Fibroblast of lung (primary cell): ENCODE data around the gene SRRM2. TPM values are rescaled to one million over a fixed set of nuclear protein-coding genes. Genes with fewer than 3 reads are reported as not detected.

ENCODE experiments used
- DNase-seq, 2 donors: peaks; one replicate each; pipeline versions ENCODE4 v3.0.0 to v3.0.0-alpha.2; 2010; ENCODE audit warnings: low read depth in 2 of 2
- H2AFZ ChIP-seq: 2 replicates; pipeline ENCODE4 v1.5.1; 2012; ENCODE audit warnings: low read length, control low read depth, inconsistent platforms
- H3K27ac ChIP-seq: 2 replicates; pipeline ENCODE4 v1.5.1; 2011; ENCODE audit warnings: low read length, control low read depth; ENCODE audit not compliant: insufficient read depth
- H3K27me3 ChIP-seq: 2 replicates; pipeline ENCODE4 v1.5.1; 2011; ENCODE audit warnings: mild to moderate bottlenecking, low read length; ENCODE audit not compliant: control insufficient read depth, insufficient read depth
- H3K36me3 ChIP-seq: 2 replicates; pipeline ENCODE4 v1.5.1; 2011; ENCODE audit warnings: low read length; ENCODE audit not compliant: control insufficient read depth, insufficient read depth
- H3K4me1 ChIP-seq: 2 replicates; pipeline ENCODE4 v1.5.1; 2011; ENCODE audit warnings: low read length; ENCODE audit not compliant: control insufficient read depth, insufficient read depth; ENCODE audit errors: extremely low read depth
- H3K4me2 ChIP-seq: 2 replicates; pipeline ENCODE4 v1.5.1; 2011; ENCODE audit warnings: low read length, control low read depth; ENCODE audit not compliant: insufficient read depth; ENCODE audit errors: extremely low read depth
- H3K4me3 ChIP-seq, 4 experiments: fragments of 200-600 bp in 1 of 4; sonication (generic) in 1 of 4; replicated peaks in 1 of 4; 2 replicates each; pipeline ENCODE4 v1.5.1; 2011 to 2016; ENCODE audit warnings: low read length in 4 of 4, low read depth in 3 of 4, mild to moderate bottlenecking in 3 of 4, control low read depth in 2 of 4, inconsistent platforms in 1 of 4, mixed read lengths in 1 of 4; ENCODE audit not compliant: insufficient read depth in 1 of 4; ENCODE audit errors: control extremely low read depth in 1 of 4
- H3K79me2 ChIP-seq: 2 replicates; pipeline ENCODE4 v1.5.1; 2012; ENCODE audit warnings: mild to moderate bottlenecking, low read length, inconsistent platforms; ENCODE audit not compliant: control insufficient read depth, insufficient read depth
- H3K9ac ChIP-seq: 2 replicates; pipeline ENCODE4 v1.5.1; 2011; ENCODE audit warnings: mild to moderate bottlenecking, low read length, control low read depth; ENCODE audit not compliant: insufficient read depth
- H3K9me3 ChIP-seq: 2 replicates; pipeline ENCODE4 v1.5.1; 2012; ENCODE audit warnings: low read depth, low read length; ENCODE audit not compliant: control insufficient read depth, insufficient read depth
- H4K20me1 ChIP-seq: 2 replicates; pipeline ENCODE4 v1.5.1; 2011; ENCODE audit warnings: low read length; ENCODE audit not compliant: control insufficient read depth, insufficient read depth; ENCODE audit errors: extremely low read depth
- CTCF ChIP-seq, 2 donors: IDR thresholded peaks in 1 of 2; conservative IDR thresholded peaks in 1 of 2; 1 replicate in 1 of 2; 2 replicates in 1 of 2; pipeline ENCODE4 v1.5.1; 2011 to 2012; ENCODE audit warnings: low read length in 2 of 2, control low read depth in 1 of 2, inconsistent platforms in 1 of 2, low read depth in 1 of 2, mild to moderate bottlenecking in 1 of 2
- EZH2 ChIP-seq: IDR thresholded peaks from 2 replicates; pipeline ENCODE4 v1.5.1; 2012; ENCODE audit warnings: low read length, control low read depth, mild to moderate bottlenecking; ENCODE audit errors: missing control alignments
- polyA plus RNA-seq, 2 donors: library from polyadenylated mRNA; depleted of rRNA in 1 of 2; stranded (reverse) in 1 of 2; unstranded in 1 of 2; fragments of >200 nt; gene quantifications; 2 replicates each; pipeline ENCODE4 v1.2.1, GENCODE V29; 2011 to 2012; ENCODE audit warnings: missing spikeins in 1 of 2
- total RNA-seq: library from RNA; depleted of rRNA; stranded (reverse); fragments of >200 nt; gene quantifications from 2 replicates; pipeline ENCODE4 v1.2.1, GENCODE V29; 2014

SRRM2 gene
- total and polyA plus RNA-seq, 2 donors (not counting 1 experiment from before 2014, with no cell fraction given) = 55.2 to 74.3 TPM

- H3K4me2 ChIP-seq = no peak overlapping the region
- no peak for TF ChIP-seq EZH2
- TF ChIP-seq CTCF (conservative IDR thresholded peaks at IDR 0.05 in 1 of 2, IDR thresholded peaks at IDR 0.05 in 1 of 2; ENCODE audit: low read depth in 1 of 2, low read length in 2 of 2) = no peak
- peaks cover 23% of the 10 kb centered on the region for H3K27me3 ChIP-seq
These were observed 38.7 kb downstream of the SRRM2 start for GRCh38 chr16:2791174-2791573.

GRCh38 chr16:2792940-2793339 lies 40.5 kb downstream of the SRRM2 start:
- Histone ChIP-seq H3K9me3 (no peaks in the 10 kb centered on the region), H3K4me1 (no peaks in the 10 kb centered on the region), H3K36me3 (no peaks in the 10 kb centered on the region), H2AFZ (no peak overlapping the region), H3K4me2 (no peak overlapping the region), H4K20me1 (no peaks in the 10 kb centered on the region), H3K9ac (no peak overlapping the region), H3K27me3 (peaks cover 15% of the 10 kb centered on the region), H3K27ac (no peak overlapping the region), H3K79me2 (no peaks in the 10 kb centered on the region), H3K4me3 (no peak overlapping the region)
- DNase-seq = no peak
- no peak for TF ChIP-seq CTCF (conservative IDR thresholded peaks at IDR 0.05 in 1 of 2, IDR thresholded peaks at IDR 0.05 in 1 of 2; ENCODE audit: low read depth in 1 of 2, low read length in 2 of 2)
- no peak for TF ChIP-seq EZH2

More at GRCh38 chr16:2791174-2791573, 38.7 kb downstream of the SRRM2 start:
- Histone ChIP-seq H4K20me1 (no peaks in the 10 kb centered on the region), H3K79me2 (no peaks in the 10 kb centered on the region), H3K9ac (no peak overlapping the region), H3K4me1 (no peaks in the 10 kb centered on the region), H2AFZ (no peak overlapping the region), H3K36me3 (no peaks in the 10 kb centered on the region), H3K27ac (no peak overlapping the region), H3K9me3 (no peaks in the 10 kb centered on the region), H3K4me3 (no peak overlapping the region)
- DNase-seq = no peak

GRCh38 chr16:2795395-2796143 lies 43.1 kb downstream of the SRRM2 start:
- H3K79me2 ChIP-seq = no peaks in the 10 kb centered on the region
- no peak overlapping the region for H2AFZ ChIP-seq
- H3K27me3 ChIP-seq = peaks cover 9% of the 10 kb centered on the region
- TF ChIP-seq EZH2 = no peak
- TF ChIP-seq CTCF (conservative IDR thresholded peaks at IDR 0.05 in 1 of 2, IDR thresholded peaks at IDR 0.05 in 1 of 2; ENCODE audit: low read depth in 1 of 2, low read length in 2 of 2) = no peak
- no peak overlapping the region for H3K4me3 ChIP-seq
- H3K4me2 ChIP-seq = no peak overlapping the region
- no peaks in the 10 kb centered on the region for H3K4me1 ChIP-seq
- no peak for DNase-seq
- no peak overlapping the region for H3K9ac ChIP-seq
- H4K20me1 ChIP-seq = no peaks in the 10 kb centered on the region
- H3K9me3 ChIP-seq = no peaks in the 10 kb centered on the region
- H3K36me3 ChIP-seq = no peaks in the 10 kb centered on the region
- H3K27ac ChIP-seq = no peak overlapping the region
